Left ventricle myocardium inferior (tissue), 1 donor: ENCODE data around the gene ABR. TPM values are rescaled to one million over a fixed set of nuclear protein-coding genes. Genes with fewer than 3 reads are reported as not detected.

Experiments
- DNase-seq: peaks from one replicate; pipeline ENCODE4 v3.0.0-alpha.2; 2020
- H3K27ac ChIP-seq: fragments of 200-600 bp; replicated peaks from 2 replicates; pipeline ENCODE4 v1.8.0; 2021
- H3K27me3 ChIP-seq: fragments of 200-600 bp; 2 replicates; pipeline ENCODE4 v1.8.0; 2021; ENCODE audit warnings: low read depth
- H3K36me3 ChIP-seq: fragments of 200-600 bp; 2 replicates; pipeline ENCODE4 v1.8.0; 2021
- H3K4me1 ChIP-seq: fragments of 200-600 bp; 2 replicates; pipeline ENCODE4 v1.8.0; 2021
- H3K4me3 ChIP-seq: fragments of 200-600 bp; 2 replicates; pipeline ENCODE4 v1.8.0; 2021; ENCODE audit warnings: mild to moderate bottlenecking, moderate library complexity
- H3K9me3 ChIP-seq: fragments of 200-600 bp; replicated peaks from 2 replicates; pipeline ENCODE4 v1.8.0; 2021
- intact Hi-C: fragments of 100-400 bp; cut with micrococcal nuclease; formaldehyde crosslinking; loops from one replicate; pipeline ENCODE4 v1.11.0; 2022
- total RNA-seq: library from RNA; stranded (reverse); fragmentation: NEBNext Ultra II Directional; extraction: Animal tissue kit (Norgen Biotek cat#: 25700); gene quantifications from one replicate; pipeline ENCODE4 v1.2.1, GENCODE V29; 2021
- TF ChIP-seq, protein P1 (sequence below): fragments of 200-600 bp; IDR thresholded peaks from 2 replicates; pipeline ENCODE4 v1.8.0; 2021; ENCODE audit warnings: antibody characterized with exemption, mild to moderate bottlenecking, borderline replicate concordance
- donor health status: DM: no; HTN: yes; CAD: no; lungs with severe emphysema.

ABR gene
- total RNA-seq, 1 donor from 2014 or later: 170 TPM

DNA sequence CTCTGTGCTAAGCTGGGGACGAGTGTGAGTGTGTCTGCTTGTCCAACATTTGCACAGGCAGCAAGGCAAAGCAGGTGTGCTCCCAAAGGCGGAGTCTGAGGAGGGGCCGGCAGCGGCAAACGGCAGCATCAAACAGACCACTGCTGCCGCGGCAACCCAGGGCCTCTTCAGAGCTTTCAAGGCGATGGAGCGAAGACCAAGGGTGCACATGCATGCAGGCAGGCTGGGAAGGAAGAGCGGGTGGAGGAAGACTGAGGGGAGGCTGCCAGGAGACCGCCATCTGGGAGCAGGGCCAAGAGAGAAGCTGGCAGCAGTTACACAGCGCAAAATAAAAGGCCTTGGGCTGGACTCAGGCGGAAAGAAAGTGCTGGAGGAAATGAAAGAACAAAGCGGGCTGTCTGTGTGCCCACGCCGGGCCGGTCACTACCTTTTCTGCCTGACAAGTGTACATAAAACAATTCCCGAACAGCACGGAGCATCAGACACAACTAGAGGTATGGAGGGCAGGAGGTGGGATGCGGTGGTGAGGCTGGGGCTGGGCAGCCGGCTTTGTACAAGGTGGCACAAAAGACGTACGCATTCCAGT is 174.3 kb downstream of the ABR start:
- no peaks in the 10 kb centered on the region for H3K27me3 ChIP-seq
- peak; percentile 74 for DNase-seq
- H3K4me1 ChIP-seq: peaks cover 95% of the 10 kb centered on the region
- peak overlapping the region; percentile 34 for H3K4me3 ChIP-seq
- no peaks in the 10 kb centered on the region for H3K9me3 ChIP-seq
- H3K36me3 ChIP-seq: peaks cover 80% of the 10 kb centered on the region
- TF ChIP-seq, protein P1, sequence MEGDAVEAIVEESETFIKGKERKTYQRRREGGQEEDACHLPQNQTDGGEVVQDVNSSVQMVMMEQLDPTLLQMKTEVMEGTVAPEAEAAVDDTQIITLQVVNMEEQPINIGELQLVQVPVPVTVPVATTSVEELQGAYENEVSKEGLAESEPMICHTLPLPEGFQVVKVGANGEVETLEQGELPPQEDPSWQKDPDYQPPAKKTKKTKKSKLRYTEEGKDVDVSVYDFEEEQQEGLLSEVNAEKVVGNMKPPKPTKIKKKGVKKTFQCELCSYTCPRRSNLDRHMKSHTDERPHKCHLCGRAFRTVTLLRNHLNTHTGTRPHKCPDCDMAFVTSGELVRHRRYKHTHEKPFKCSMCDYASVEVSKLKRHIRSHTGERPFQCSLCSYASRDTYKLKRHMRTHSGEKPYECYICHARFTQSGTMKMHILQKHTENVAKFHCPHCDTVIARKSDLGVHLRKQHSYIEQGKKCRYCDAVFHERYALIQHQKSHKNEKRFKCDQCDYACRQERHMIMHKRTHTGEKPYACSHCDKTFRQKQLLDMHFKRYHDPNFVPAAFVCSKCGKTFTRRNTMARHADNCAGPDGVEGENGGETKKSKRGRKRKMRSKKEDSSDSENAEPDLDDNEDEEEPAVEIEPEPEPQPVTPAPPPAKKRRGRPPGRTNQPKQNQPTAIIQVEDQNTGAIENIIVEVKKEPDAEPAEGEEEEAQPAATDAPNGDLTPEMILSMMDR: no peak
- peak overlapping the region; percentile 93 for H3K27ac ChIP-seq
- intact Hi-C loops: no loop called here

DNA sequence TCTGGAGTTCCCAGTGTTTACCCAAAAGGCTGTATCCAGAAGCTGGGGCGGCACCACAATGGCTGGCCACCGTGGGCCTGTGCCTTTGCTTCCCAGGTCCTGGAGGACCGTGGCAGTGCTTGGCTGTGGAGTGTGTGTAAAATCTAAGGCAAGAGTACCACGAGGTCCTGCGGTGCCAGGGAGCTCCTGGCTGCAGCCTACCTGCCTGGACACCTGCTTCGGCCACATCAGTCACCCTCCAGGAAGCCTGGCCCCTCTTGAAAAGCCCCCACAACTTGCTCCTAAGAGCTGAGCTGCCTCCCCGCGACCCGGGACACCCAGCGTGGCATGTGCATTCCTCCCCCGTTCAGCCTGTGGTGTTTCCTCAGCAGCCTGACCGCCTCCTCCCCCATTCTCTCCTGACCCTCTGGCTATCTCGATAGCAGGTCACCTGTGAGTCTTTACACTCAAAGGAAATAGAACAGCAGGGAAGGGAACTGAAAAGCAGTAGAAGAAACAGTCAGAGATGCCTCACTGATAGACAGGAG is 174.9 kb downstream of the ABR start:
- Histone ChIP-seq H3K36me3 (peaks cover 80% of the 10 kb centered on the region), H3K4me1 (peaks cover 95% of the 10 kb centered on the region)

DNA sequence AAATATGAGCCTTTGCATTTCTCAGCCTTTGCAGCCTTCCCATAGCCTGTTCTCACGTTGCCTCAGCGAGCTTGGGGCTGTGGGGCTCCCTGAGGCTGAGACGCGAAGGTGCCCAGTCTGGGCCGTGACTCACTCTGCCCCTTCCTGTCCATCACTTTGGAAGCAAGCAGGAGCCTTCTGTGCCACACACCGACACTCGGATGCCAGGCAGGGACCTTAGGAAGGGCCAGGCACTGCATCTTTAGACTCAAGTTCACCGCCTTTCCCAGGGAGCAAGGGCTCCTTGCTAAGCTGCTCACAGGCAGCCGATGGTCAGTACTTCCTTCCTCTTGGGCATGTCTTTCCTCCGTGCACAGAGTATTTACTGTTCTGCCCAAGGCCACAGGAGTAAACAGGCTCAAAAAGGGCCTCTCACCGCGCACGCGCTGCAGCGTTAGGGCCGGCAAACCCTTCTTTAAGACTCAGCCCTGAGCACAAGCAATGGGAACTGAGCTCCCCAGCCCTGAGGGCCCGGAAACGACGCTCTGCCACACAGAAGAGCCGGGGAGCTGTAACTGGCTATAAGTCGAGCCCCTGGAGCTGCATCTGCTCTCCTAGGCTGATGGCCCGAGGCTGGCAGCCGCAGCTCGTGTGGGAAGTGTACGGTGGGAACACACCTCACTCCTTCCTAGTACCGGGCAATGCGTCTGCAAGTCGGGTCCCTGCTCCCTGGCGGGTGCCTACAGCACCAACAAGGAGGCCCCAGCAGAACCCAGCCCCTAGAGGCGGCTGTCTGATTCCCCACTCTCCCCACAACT is 175.6 kb downstream of the ABR start:
- TF ChIP-seq, protein P1: no peak
- Histone ChIP-seq H3K4me3 (no peak overlapping the region), H3K9me3 (no peaks in the 10 kb centered on the region), H3K4me1 (peaks cover 95% of the 10 kb centered on the region), H3K27me3 (no peaks in the 10 kb centered on the region), H3K27ac (peak overlapping the region; percentile 93), H3K36me3 (peaks cover 79% of the 10 kb centered on the region)
- DNase-seq: no peak
- intact Hi-C loops: no loop called here

More for the DNA sequence above, 174.9 kb downstream of the ABR start:
- Histone ChIP-seq H3K27me3 (no peaks in the 10 kb centered on the region), H3K27ac (peak overlapping the region; percentile 93), H3K9me3 (no peaks in the 10 kb centered on the region), H3K4me3 (peak overlapping the region; percentile 34)
- intact Hi-C loops: no loop called here
- TF ChIP-seq, protein P1: no peak
- DNase-seq: no peak

DNA sequence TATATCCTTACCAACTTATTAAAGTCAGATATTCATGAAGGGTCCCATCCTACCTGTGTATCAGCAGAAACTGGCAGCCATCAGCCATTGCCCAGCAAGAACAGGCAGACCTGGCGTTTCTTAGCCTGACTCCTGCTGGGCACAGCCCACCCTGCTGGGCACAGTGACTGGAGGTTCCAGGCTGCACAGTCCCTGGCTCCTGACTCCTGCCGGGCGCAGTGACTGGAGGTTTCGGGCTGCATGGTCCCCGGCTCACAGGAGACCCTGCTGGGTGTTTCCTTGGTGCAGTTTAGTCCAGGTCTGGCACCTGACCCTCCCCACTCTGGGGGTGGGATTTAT is 176.2 kb downstream of the ABR start:
- Histone ChIP-seq H3K36me3 (peaks cover 75% of the 10 kb centered on the region), H3K27ac (peak overlapping the region; percentile 93), H3K9me3 (no peaks in the 10 kb centered on the region), H3K4me3 (no peak overlapping the region), H3K4me1 (peaks cover 97% of the 10 kb centered on the region), H3K27me3 (no peaks in the 10 kb centered on the region)
- TF ChIP-seq, protein P1: no peak
- intact Hi-C loops: no loop called here
- DNase-seq: no peak

DNA sequence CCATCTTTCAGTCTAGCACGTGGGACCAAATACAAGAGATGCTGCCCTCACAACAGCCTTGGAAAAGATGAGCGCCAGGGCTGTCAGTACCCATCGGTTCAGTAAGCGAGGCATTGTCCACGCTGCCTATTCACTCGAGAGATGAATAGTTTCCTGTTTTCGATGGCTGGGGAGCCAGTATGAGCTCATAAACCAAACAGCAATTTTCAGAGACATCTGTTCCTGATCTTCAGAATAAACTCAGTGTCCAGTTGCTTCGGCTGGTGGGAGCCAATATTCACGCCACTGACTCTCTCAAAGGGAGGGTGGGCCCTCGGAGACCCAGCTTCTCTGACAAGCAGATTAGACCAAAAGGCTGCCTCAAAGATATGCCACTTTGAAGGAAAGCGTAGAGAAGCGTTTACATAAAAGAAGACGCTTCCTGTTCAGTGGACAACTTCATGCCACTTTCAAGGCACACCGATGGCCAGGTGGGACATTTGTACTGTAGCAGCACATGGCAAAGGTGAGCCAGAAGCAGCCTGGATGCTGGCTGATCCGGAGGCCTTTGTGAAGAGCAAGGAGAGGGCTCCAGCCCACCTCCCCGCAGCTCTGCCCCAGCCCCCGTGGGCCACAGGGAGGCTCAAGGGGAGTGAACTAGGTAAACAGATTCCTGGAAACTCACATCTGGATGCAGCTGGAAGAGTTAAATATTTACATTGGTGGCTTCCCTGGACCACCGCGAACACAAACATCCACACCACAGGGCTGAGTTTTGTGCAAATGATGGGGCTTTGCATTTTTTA is 176.8 kb downstream of the ABR start:
- intact Hi-C loops: no loop called here
- peaks cover 97% of the 10 kb centered on the region for H3K4me1 ChIP-seq
- no peak overlapping the region for H3K4me3 ChIP-seq
- peak overlapping the region; percentile 93 for H3K27ac ChIP-seq
- H3K9me3 ChIP-seq: no peaks in the 10 kb centered on the region
- peaks cover 70% of the 10 kb centered on the region for H3K36me3 ChIP-seq
- no peak for DNase-seq
- TF ChIP-seq, protein P1: no peak
- H3K27me3 ChIP-seq: no peaks in the 10 kb centered on the region
